Measurements from ENCODE around the gene SEC11A.
"Not testable (repeated sequence)": the region's sequence is repeated elsewhere in the genome, so short reads cannot be mapped to it uniquely, and the experiment has no call there.

The SEC11A gene

GRCh38 chr15:84643838-84644237 is 72.1 kb downstream of the SEC11A start:
- no peak for DNase-seq (ENCODE audit: low read depth)
- TF ChIP-seq, protein P1, sequence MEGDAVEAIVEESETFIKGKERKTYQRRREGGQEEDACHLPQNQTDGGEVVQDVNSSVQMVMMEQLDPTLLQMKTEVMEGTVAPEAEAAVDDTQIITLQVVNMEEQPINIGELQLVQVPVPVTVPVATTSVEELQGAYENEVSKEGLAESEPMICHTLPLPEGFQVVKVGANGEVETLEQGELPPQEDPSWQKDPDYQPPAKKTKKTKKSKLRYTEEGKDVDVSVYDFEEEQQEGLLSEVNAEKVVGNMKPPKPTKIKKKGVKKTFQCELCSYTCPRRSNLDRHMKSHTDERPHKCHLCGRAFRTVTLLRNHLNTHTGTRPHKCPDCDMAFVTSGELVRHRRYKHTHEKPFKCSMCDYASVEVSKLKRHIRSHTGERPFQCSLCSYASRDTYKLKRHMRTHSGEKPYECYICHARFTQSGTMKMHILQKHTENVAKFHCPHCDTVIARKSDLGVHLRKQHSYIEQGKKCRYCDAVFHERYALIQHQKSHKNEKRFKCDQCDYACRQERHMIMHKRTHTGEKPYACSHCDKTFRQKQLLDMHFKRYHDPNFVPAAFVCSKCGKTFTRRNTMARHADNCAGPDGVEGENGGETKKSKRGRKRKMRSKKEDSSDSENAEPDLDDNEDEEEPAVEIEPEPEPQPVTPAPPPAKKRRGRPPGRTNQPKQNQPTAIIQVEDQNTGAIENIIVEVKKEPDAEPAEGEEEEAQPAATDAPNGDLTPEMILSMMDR (IDR thresholded peaks at IDR 0.05; ENCODE audit: low read length, missing control alignments) = no peak

DNA sequence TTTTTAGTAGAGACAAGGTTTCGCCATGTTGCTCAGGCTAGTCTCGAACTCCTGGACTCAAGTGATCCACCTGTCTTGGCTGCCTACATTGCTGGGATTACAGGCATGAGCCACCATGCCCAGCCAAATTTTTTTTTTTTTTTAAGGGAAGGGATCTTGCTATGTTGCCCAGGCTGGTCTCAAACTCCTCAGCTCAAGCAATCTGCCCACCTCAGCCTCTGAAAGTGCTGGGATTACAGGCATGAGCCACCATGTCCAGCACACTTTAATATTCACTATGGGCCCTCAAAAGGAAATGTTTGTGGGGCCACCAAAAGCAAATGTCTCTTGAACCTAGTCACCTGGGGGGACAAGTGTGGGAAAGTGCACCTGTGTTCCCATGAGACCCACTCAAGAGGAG is 73.3 kb downstream of the SEC11A start:
- not testable (repeated sequence) for H3K4me3 ChIP-seq (replicated peaks; ENCODE audit: low read depth, low read length); DNase-seq (ENCODE audit: low read depth)

More at GRCh38 chr15:84643838-84644237, 72.1 kb downstream of the SEC11A start:
- H3K4me3 ChIP-seq (replicated peaks; ENCODE audit: low read depth, low read length) = no peak overlapping the region

DNA sequence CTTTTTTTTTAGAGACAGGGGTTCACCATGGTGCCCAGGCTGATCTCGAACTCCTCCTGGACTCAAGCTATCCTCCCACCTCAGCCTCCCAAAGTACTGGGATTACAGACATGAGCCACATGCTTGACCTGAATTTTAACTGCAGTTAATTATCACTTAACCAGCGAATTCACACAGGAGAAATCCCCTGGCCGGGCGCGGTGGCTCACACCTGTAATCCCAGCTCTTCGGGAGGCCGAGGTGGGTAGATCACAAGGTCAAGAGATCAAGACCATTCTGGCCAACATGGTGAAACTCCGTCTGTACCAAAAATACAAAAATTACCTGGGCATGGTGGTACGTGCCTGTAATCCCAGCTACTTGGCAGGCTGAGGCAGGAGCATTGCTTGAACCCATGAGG is 74.1 kb downstream of the SEC11A start:
- DNase-seq (ENCODE audit: low read depth); H3K4me3 ChIP-seq (replicated peaks; ENCODE audit: low read depth, low read length): not testable (repeated sequence)

- TF ChIP-seq, protein P1 (IDR thresholded peaks at IDR 0.05; ENCODE audit: low read length, missing control alignments) = no peak
- H3K4me3 ChIP-seq (replicated peaks; ENCODE audit: low read depth, low read length) = no peak overlapping the region
- DNase-seq (ENCODE audit: low read depth) = no peak
Observed at GRCh38 chr15:84638103-84638502, 77.8 kb downstream of the SEC11A start.

- peak overlapping the region; percentile 61 for H3K4me3 ChIP-seq (replicated peaks; ENCODE audit: low read depth, low read length)
- no peak for DNase-seq (ENCODE audit: low read depth)
- TF ChIP-seq, protein P1 (IDR thresholded peaks at IDR 0.05; ENCODE audit: low read length, missing control alignments) = no peak
Observed at GRCh38 chr15:84634228-84634837, 81.6 kb downstream of the SEC11A start.

DNA sequence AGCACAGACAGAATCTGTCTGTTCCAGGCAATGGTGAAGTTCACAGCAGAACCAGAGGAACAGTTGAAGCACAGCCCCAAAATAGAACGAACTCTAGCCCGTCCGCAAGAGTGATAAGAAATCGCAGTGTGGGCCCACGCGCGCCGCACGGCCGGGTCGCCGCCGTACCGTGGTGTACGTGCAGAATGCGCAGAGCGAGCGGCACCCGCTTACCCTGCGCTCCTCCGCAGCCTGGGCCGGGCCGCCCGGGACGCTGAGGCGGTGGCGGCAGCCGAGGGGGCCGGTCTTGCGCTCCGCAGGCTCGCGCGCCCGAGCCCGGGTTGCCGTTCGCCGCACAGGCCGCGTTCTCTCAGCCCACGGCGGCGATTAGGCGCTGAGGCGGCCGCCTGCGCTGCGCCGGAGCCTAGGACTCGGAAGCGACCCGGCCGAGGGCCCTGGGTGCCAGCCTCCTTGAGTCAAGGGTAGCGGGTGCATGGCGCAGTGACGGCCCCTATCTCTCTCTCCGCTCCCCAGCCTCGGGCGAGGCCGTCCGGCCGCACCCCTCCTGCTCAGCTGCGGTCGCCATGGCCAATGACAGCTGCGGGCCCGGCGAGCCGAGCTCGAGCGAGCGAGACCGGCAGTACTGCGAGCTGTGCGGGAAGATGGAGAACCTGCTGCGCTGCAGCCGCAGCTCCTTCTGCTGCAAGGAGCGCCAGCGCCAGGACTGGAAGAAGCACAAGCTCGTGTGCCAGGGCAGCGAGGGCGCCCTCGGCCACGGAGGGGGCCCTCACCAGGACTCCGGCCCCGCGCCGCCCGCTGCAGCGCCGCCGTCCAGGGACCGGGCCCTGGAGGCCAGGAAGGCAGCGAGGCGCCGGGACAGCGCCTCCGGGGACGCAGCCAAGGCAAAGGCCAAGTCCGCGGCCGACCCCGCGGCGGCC is 82.4 kb downstream of the SEC11A start:
- DNase-seq (ENCODE audit: low read depth) = peak; percentile 71
- TF ChIP-seq, protein P1 (IDR thresholded peaks at IDR 0.05; ENCODE audit: low read length, missing control alignments) = no peak
- H3K4me3 ChIP-seq (replicated peaks; ENCODE audit: low read depth, low read length) = peak overlapping the region; percentile 61

DNA sequence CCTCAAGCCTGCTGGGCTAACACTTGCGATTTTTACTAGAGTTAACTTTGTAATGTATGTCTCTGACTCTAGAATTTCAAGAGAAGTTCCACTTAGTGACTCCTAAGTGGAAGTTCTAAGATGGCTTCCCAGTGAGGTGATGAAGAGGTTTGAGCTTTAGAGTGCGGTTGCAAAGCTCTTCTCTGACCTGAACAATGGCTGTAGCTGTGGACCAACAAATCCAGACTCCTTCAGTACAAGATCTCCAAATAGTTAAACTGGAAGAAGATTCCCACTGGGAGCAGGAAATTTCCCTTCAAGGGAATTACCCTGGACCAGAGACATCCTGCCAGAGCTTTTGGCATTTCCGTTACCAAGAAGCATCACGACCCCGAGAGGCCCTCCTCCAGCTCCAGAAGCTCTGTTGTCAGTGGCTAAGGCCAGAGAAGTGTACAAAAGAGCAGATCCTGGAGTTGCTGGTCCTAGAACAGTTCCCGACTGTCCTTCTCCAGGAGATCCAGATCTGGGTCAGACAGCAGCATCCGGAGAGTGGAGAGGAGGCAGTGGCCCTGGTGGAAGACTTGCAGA is 84.2 kb downstream of the SEC11A start:
- peak; percentile 24 for DNase-seq (ENCODE audit: low read depth)
- H3K4me3 ChIP-seq (replicated peaks; ENCODE audit: low read depth, low read length) = peak overlapping the region; percentile 74
- TF ChIP-seq, protein P1 (IDR thresholded peaks at IDR 0.05; ENCODE audit: low read length, missing control alignments) = no peak
